C4-2B (cell line): ENCODE measurements around the gene AGPAT4.

ENCODE experiments used
- CTCF ChIP-seq: fragments of 450-650 bp; conservative IDR thresholded peaks from 2 replicates; pipeline ENCODE4 v1.5.1; 2017; ENCODE audit warnings: mild to moderate bottlenecking
- ZFX ChIP-seq: fragments of 450-650 bp; IDR thresholded peaks from 2 replicates; pipeline ENCODE4 v1.6.1; 2017

- no peak for TF ChIP-seq CTCF
- TF ChIP-seq ZFX: no peak
These were observed 130.0 kb downstream of the AGPAT4 start for GRCh38 chr6:161143663-161144430.
